NCI-H69 (cell line): Measurements from ENCODE around the gene ADRM1.
A peak's percentile ranks its signal among the peaks of the same experiment; 100 is the strongest.

Experiments used
- DNase-seq: peaks from one replicate; lab custom pipeline; 2025; lab: John Stamatoyannopoulos, UW

The ADRM1 gene

GRCh38 chr20:62355878-62356588, 53.2 kb downstream of the ADRM1 start:
- peak; percentile 27 for DNase-seq

GRCh38 chr20:62356589-62357186, 53.9 kb downstream of the ADRM1 start:
- no peak for DNase-seq

GRCh38 chr20:62357187-62357667, 54.4 kb downstream of the ADRM1 start:
- no peak for DNase-seq

GRCh38 chr20:62357681-62358080, 54.9 kb downstream of the ADRM1 start:
- no peak for DNase-seq
